Mesendoderm (in vitro differentiated cells): ENCODE measurements around the gene PODXL.
A peak's percentile ranks its signal among the peaks of the same experiment; 100 is the strongest.

Source experiments
- DNase-seq: peaks from one replicate; pipeline ENCODE4 v3.0.0; 2013
- H2AK5ac ChIP-seq: 2 replicates; pipeline ENCODE4 v1.6.1; 2013; ENCODE audit warnings: low read length, inconsistent platforms
- H2BK120ac ChIP-seq: 2 replicates; pipeline ENCODE4 v1.6.1; 2013; ENCODE audit warnings: low read depth, mild to moderate bottlenecking, low read length, moderate library complexity, mixed read lengths
- H2BK15ac ChIP-seq: replicated peaks from 2 replicates; pipeline ENCODE4 v1.6.1; 2013; ENCODE audit warnings: low read depth, mild to moderate bottlenecking, moderate library complexity
- H2BK5ac ChIP-seq: 2 replicates; pipeline ENCODE4 v1.6.1; 2013; ENCODE audit warnings: low read length, inconsistent platforms
- H3K18ac ChIP-seq: 2 replicates; pipeline ENCODE4 v1.6.1; 2013; ENCODE audit warnings: mild to moderate bottlenecking, low read length, mixed read lengths
- H3K23ac ChIP-seq: one replicate; pipeline ENCODE4 v1.6.1; 2013; ENCODE audit warnings: low read length
- H3K27ac ChIP-seq: 2 replicates; pipeline ENCODE4 v1.5.1; 2013; ENCODE audit warnings: low read depth, mild to moderate bottlenecking, inconsistent platforms, low read length, moderate library complexity
- H3K27me3 ChIP-seq: 2 replicates; pipeline ENCODE4 v1.6.1; 2013; ENCODE audit warnings: low read length, control low read depth, mild to moderate bottlenecking, inconsistent platforms; ENCODE audit not compliant: insufficient read depth, poor library complexity
- H3K36me3 ChIP-seq: 2 replicates; pipeline ENCODE4 v1.6.1; 2013; ENCODE audit warnings: low read length, inconsistent platforms; ENCODE audit not compliant: control insufficient read depth, insufficient read depth
- H3K4ac ChIP-seq: one replicate; pipeline ENCODE4 v1.6.1; 2013; ENCODE audit warnings: low read depth, mild to moderate bottlenecking, low read length, moderate library complexity
- H3K4me1 ChIP-seq: 2 replicates; pipeline ENCODE4 v1.6.1; 2013; ENCODE audit warnings: low read depth, low read length, inconsistent platforms; ENCODE audit not compliant: control insufficient read depth
- H3K4me2 ChIP-seq: 2 replicates; pipeline ENCODE4 v1.6.1; 2013; ENCODE audit warnings: low read length
- H3K4me3 ChIP-seq: 2 replicates; pipeline ENCODE4 v1.5.1; 2013; ENCODE audit warnings: mild to moderate bottlenecking, low read length
- H3K56ac ChIP-seq: one replicate; pipeline ENCODE4 v1.6.1; 2013; ENCODE audit warnings: low read length
- H3K79me1 ChIP-seq: 2 replicates; pipeline ENCODE4 v1.6.1; 2013; ENCODE audit warnings: low read length, inconsistent platforms
- H3K79me2 ChIP-seq: 2 replicates; pipeline ENCODE4 v1.6.1; 2013; ENCODE audit warnings: mild to moderate bottlenecking, low read length; ENCODE audit not compliant: control insufficient read depth, insufficient read depth
- H3K9ac ChIP-seq: 2 replicates; pipeline ENCODE4 v1.6.1; 2013; ENCODE audit warnings: low read length, inconsistent platforms
- H4K5ac ChIP-seq: one replicate; pipeline ENCODE4 v1.6.1; 2013; ENCODE audit warnings: low read length
- H4K8ac ChIP-seq: one replicate; pipeline ENCODE4 v1.6.1; 2013; ENCODE audit warnings: low read depth, mild to moderate bottlenecking, control low read depth, low read length, moderate library complexity
- WGBS: extraction: QIAGEN DNeasy Blood & Tissue Kit; methylation state at CpG from one replicate; pipeline ENCODE4 v1.1.7; 2013; ENCODE audit warnings: low lambda C conversion rate, missing lambda C conversion rate; ENCODE audit not compliant: insufficient coverage; ENCODE audit errors: extremely low coverage; 5-methylcytosine and 5-hydroxymethylcytosine counted together

Gene PODXL

DNA sequence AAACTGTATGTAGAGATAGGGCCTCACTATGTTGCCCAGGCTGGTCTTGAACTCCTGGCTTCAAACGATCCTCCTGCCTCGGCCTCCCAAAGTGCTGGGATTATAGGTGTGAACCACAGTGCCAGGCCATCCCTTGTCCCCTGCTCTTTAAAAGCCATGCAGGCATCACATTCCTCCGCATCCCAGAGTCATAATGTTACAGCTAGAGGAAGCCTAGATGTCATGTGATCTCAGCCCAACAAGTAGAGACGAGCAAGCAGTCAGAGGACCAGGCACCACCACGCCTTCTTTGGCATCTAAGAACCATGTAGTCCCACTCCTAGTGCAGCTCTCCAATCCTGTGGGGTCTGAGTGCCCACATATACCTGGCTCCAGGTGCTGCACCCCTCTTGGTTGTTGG is 13.1 kb downstream of the PODXL start:
- Histone ChIP-seq H2BK15ac (no peak overlapping the region), H3K18ac (no peak overlapping the region), H3K27me3 (no peaks in the 10 kb centered on the region), H3K56ac (no peak overlapping the region), H3K36me3 (no peaks in the 10 kb centered on the region), H2BK5ac (no peak overlapping the region), H2BK120ac (no peak overlapping the region), H3K23ac (no peak overlapping the region), H3K4me1 (peaks cover 20% of the 10 kb centered on the region), H3K4me2 (no peak overlapping the region), H3K4me3 (no peak overlapping the region), H3K27ac (no peak overlapping the region), H3K4ac (no peak overlapping the region), H3K79me1 (peaks cover 2% of the 10 kb centered on the region), H4K8ac (no peak overlapping the region), H4K5ac (no peak overlapping the region), H3K9ac (no peak overlapping the region), H3K79me2 (peaks cover 96% of the 10 kb centered on the region), H2AK5ac (no peak overlapping the region)
- DNase-seq, result no peak
- WGBS, result no CpG with 5 or more reads among the region's 5 CpGs

DNA sequence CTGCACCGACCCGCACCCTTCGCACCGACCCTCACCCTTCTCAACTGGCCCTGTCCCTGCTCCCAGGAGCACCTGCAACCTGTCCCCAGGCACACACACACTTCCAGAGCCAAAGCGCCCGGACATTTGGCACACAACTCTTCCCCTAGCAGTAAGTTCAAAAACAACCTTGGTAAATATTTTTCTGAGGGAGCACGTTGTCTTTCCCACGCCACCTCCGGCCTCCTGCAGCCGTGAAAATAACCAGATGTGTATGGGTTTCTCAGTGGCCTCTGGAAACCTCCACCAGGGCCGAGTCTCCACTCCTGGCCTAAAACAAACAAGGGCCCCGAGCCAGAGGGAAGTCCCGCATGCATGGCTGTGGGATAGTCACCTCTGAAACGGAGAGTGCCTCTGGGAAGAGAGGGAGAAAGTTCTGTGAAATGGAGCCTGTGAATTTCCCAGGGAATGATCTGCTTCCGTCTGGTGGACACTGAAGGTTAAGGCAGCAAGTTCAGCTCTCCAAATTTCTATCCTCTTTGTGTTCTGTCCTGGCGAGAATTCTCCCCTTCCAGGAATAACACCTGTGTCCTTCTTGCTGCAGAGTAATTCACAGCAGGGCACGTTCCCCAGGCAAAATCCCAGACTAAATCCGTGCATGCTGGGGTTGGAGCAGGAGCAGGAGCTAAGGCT is 15.8 kb downstream of the PODXL start:
- H3K4ac ChIP-seq, result no peak overlapping the region
- no peak overlapping the region for H2BK15ac ChIP-seq
- H3K36me3 ChIP-seq, result peaks cover 2% of the 10 kb centered on the region
- H3K27ac ChIP-seq, result no peak overlapping the region
- peaks cover 20% of the 10 kb centered on the region for H3K4me1 ChIP-seq
- no peak overlapping the region for H4K8ac ChIP-seq
- DNase-seq, result peak; percentile 60
- no peak overlapping the region for H3K56ac ChIP-seq
- H3K23ac ChIP-seq, result no peak overlapping the region
- H4K5ac ChIP-seq, result no peak overlapping the region
- H2BK120ac ChIP-seq, result no peak overlapping the region
- peak overlapping the region; percentile 4 for H3K18ac ChIP-seq
- H3K79me2 ChIP-seq, result peaks cover 97% of the 10 kb centered on the region
- H3K79me1 ChIP-seq, result peaks cover 2% of the 10 kb centered on the region
- H3K4me2 ChIP-seq, result no peak overlapping the region
- H3K4me3 ChIP-seq, result no peak overlapping the region
- no CpG with 5 or more reads among the region's 18 CpGs for WGBS
- H3K27me3 ChIP-seq, result no peaks in the 10 kb centered on the region
- no peak overlapping the region for H2AK5ac ChIP-seq
- H3K9ac ChIP-seq, result peak overlapping the region; percentile 30
- no peak overlapping the region for H2BK5ac ChIP-seq

DNA sequence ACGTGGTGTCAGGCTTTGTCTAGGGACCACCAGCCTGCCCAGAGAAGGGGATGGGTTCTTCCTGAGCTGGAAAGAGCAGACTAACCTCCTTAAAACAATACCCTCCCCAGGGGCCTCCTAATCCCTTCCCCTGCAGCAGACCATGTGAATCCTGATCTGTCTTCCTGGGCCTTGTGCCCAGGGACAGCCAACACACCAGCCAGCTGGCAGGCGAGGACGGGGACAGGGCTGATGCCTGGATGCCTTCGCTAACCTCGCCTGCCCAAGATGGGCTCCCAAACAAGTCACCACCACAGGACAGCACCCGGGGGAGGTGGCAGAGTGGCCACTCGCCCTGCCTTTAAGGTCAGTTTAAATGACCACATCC is 17.6 kb downstream of the PODXL start:
- no peak overlapping the region for H3K4me2 ChIP-seq
- peak overlapping the region; percentile 8 for H3K9ac ChIP-seq
- peaks cover 3% of the 10 kb centered on the region for H3K79me1 ChIP-seq
- H2BK5ac ChIP-seq, result peak overlapping the region; percentile 57
- H3K4me1 ChIP-seq, result peaks cover 12% of the 10 kb centered on the region
- no peak overlapping the region for H4K8ac ChIP-seq
- H3K79me2 ChIP-seq, result peaks cover 97% of the 10 kb centered on the region
- H2BK120ac ChIP-seq, result no peak overlapping the region
- H3K4ac ChIP-seq, result no peak overlapping the region
- peaks cover 2% of the 10 kb centered on the region for H3K36me3 ChIP-seq
- no peak overlapping the region for H3K23ac ChIP-seq
- H3K18ac ChIP-seq, result peak overlapping the region; percentile 16
- no peak overlapping the region for H2BK15ac ChIP-seq
- peak; percentile 64 for DNase-seq
- peak overlapping the region; percentile 29 for H3K56ac ChIP-seq
- H3K27me3 ChIP-seq, result no peaks in the 10 kb centered on the region
- H2AK5ac ChIP-seq, result no peak overlapping the region
- no peak overlapping the region for H3K4me3 ChIP-seq
- peak overlapping the region; percentile 9 for H3K27ac ChIP-seq
- H4K5ac ChIP-seq, result no peak overlapping the region
- WGBS, result no CpG with 5 or more reads among the region's 7 CpGs

DNA sequence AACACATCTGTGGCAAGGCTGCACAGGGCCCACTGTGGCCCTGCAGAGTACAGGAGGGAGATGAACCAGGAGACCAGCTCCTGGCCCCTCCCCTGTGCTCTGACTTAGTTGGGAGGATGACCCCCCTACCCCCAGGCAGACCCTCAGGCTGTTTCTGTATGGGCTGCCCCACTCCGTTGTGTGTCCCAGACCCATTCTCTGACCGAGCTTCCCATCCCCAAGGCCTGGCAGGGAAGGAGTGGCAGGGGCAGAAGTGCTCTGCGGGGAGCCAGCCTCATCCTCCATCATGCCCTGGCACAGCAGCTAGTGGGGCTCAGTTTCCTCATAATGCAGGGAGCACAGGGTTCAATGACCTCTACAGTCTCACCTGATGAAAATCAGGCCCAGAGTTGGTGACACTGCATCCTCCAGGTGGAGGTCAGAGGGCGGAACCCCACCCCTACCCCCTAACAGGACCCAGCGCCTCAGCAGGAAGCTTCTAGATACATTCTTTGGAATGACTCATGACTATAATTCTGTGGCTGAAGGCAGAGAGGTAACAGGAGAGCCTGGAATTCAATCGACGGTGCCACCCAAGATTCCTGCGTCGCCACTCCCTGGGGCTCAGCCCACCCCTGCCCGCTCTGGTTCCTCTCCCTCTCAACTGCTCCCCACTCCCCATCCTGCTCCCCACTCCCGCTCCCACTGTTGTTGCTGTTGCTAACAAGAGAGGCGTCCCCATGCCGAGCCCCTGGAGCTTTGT is 18.2 kb downstream of the PODXL start:
- Histone ChIP-seq H2BK120ac (no peak overlapping the region), H3K27me3 (no peaks in the 10 kb centered on the region), H3K56ac (peak overlapping the region; percentile 29), H3K23ac (no peak overlapping the region), H3K4me2 (no peak overlapping the region), H3K4ac (no peak overlapping the region), H3K9ac (no peak overlapping the region), H3K79me1 (peaks cover 2% of the 10 kb centered on the region), H4K8ac (no peak overlapping the region), H2AK5ac (no peak overlapping the region), H3K27ac (no peak overlapping the region), H3K4me1 (peaks cover 12% of the 10 kb centered on the region), H3K36me3 (peaks cover 2% of the 10 kb centered on the region), H2BK15ac (no peak overlapping the region), H2BK5ac (no peak overlapping the region), H4K5ac (no peak overlapping the region), H3K4me3 (no peak overlapping the region), H3K79me2 (peaks cover 97% of the 10 kb centered on the region), H3K18ac (peak overlapping the region; percentile 16)
- no CpG with 5 or more reads among the region's 13 CpGs for WGBS
- peak; percentile 84 for DNase-seq

DNA sequence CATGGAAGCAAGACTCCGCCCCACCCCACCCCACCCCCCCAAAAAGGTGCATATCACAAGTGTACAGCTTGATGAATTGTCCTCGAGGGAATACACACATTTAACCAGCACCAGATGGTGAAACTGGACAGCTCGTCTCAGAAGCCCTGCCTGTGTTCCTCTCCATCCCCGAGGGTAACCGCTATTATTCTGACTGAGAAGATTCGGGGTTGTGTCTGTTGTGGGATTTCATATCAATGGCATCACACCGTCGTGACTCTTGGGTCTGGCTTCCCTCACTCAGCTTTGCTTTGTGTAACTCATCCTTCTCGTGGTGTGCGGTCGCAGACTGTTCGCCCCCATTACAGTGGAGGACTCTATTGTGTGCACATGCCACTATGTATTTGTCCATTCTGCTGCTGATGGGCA is 18.9 kb downstream of the PODXL start:
- Histone ChIP-seq H3K18ac (no peak overlapping the region), H3K9ac (no peak overlapping the region), H3K4me2 (no peak overlapping the region), H4K8ac (no peak overlapping the region), H2BK5ac (no peak overlapping the region), H2AK5ac (no peak overlapping the region), H2BK15ac (no peak overlapping the region), H3K4ac (no peak overlapping the region), H3K4me3 (no peak overlapping the region), H3K56ac (no peak overlapping the region), H3K36me3 (peaks cover 2% of the 10 kb centered on the region), H3K4me1 (peaks cover 14% of the 10 kb centered on the region), H3K79me2 (peaks cover 97% of the 10 kb centered on the region), H3K27ac (no peak overlapping the region), H3K79me1 (peaks cover 2% of the 10 kb centered on the region), H4K5ac (no peak overlapping the region), H3K27me3 (no peaks in the 10 kb centered on the region), H3K23ac (no peak overlapping the region), H2BK120ac (no peak overlapping the region)
- no peak for DNase-seq
- no CpG with 5 or more reads among the region's 12 CpGs for WGBS
